Liver (tissue), 9 donors: ENCODE measurements around the gene CAPN3. TPM values are rescaled to one million over a fixed set of nuclear protein-coding genes. Genes with fewer than 3 reads are reported as not detected.

Experiments
- DNase-seq: peaks from one replicate; pipeline ENCODE4 v3.0.0-alpha.2; 2017; ENCODE audit warnings: low spot score
- H3K27ac ChIP-seq, 2 donors: one replicate each; pipeline ENCODE4 v1.7.0; 2013; ENCODE audit warnings: inconsistent platforms in 2 of 2, low read length in 2 of 2, control low read depth in 1 of 2, low read depth in 1 of 2, mild to moderate bottlenecking in 1 of 2
- H3K27me3 ChIP-seq, 4 donors: one replicate each; pipeline versions ENCODE4 v1.6.1 to v1.7.0; 2013; ENCODE audit warnings: low read length in 3 of 4, inconsistent platforms in 1 of 4, mild to moderate bottlenecking in 1 of 4, moderate library complexity in 1 of 4; ENCODE audit not compliant: control insufficient read depth in 4 of 4, insufficient read depth in 4 of 4
- H3K36me3 ChIP-seq, 4 donors: one replicate each; pipeline versions ENCODE4 v1.6.1 to v1.7.0; 2013; ENCODE audit warnings: low read length in 3 of 4, mild to moderate bottlenecking in 3 of 4, low read depth in 1 of 4, moderate library complexity in 1 of 4; ENCODE audit not compliant: control insufficient read depth in 4 of 4, insufficient read depth in 3 of 4
- H3K4me1 ChIP-seq, 4 donors: one replicate each; pipeline versions ENCODE4 v1.6.1 to v1.7.0; 2013; ENCODE audit warnings: low read length in 3 of 4, mild to moderate bottlenecking in 3 of 4, moderate library complexity in 1 of 4; ENCODE audit not compliant: control insufficient read depth in 4 of 4, insufficient read depth in 4 of 4
- H3K4me3 ChIP-seq, 3 donors: one replicate each; pipeline versions ENCODE4 v1.6.1 to v1.7.0; 2013; ENCODE audit warnings: low read length in 3 of 3, control low read depth in 1 of 3, low read depth in 1 of 3, mild to moderate bottlenecking in 1 of 3
- H3K9ac ChIP-seq, 2 donors: one replicate each; pipeline ENCODE4 v1.7.0; 2013; ENCODE audit warnings: low read length in 2 of 2, mild to moderate bottlenecking in 2 of 2, moderate library complexity in 2 of 2, control low read depth in 1 of 2, low read depth in 1 of 2
- H3K9me3 ChIP-seq, 4 donors: one replicate each; pipeline versions ENCODE4 v1.6.1 to v1.7.0; 2013; ENCODE audit warnings: low read length in 3 of 4; ENCODE audit not compliant: control insufficient read depth in 4 of 4
- EGR1 ChIP-seq, 2 donors: IDR thresholded peaks; 2 replicates each; pipeline ENCODE4 v1.6.1; 2016 to 2018; ENCODE audit warnings: antibody characterized with exemption in 2 of 2, low read depth in 2 of 2
- FOXA2 ChIP-seq: IDR thresholded peaks from 2 replicates; pipeline ENCODE4 v1.6.1; 2016; ENCODE audit warnings: antibody characterized with exemption
- HNF4G ChIP-seq: IDR thresholded peaks from 2 replicates; pipeline ENCODE4 v1.6.1; 2016; ENCODE audit warnings: antibody characterized with exemption
- MAX ChIP-seq: IDR thresholded peaks from 2 replicates; pipeline ENCODE4 v1.6.1; 2016; ENCODE audit warnings: antibody characterized with exemption
- RAD21 ChIP-seq, 2 donors: IDR thresholded peaks; 2 replicates each; pipeline ENCODE4 v1.6.1; 2016; ENCODE audit warnings: antibody characterized with exemption in 2 of 2, mild to moderate bottlenecking in 2 of 2
- REST ChIP-seq: IDR thresholded peaks from 2 replicates; pipeline ENCODE4 v1.6.1; 2016; ENCODE audit warnings: antibody characterized with exemption, mild to moderate bottlenecking
- RXRA ChIP-seq, 2 donors: IDR thresholded peaks; 2 replicates each; pipeline ENCODE4 v1.6.1; 2017 to 2018; ENCODE audit warnings: antibody characterized with exemption in 2 of 2, mild to moderate bottlenecking in 1 of 2
- SP1 ChIP-seq: IDR thresholded peaks from 2 replicates; pipeline ENCODE4 v1.6.1; 2018; ENCODE audit warnings: antibody characterized with exemption, mild to moderate bottlenecking
- TAF1 ChIP-seq: conservative IDR thresholded peaks from 2 replicates; pipeline ENCODE4 v1.6.1; 2016; ENCODE audit warnings: antibody characterized with exemption, mild to moderate bottlenecking
- ZBTB33 ChIP-seq: IDR thresholded peaks from 2 replicates; pipeline ENCODE4 v1.6.1; 2016; ENCODE audit warnings: antibody characterized with exemption
- WGBS: extraction: QIAGEN DNeasy Blood & Tissue Kit; methylation state at CpG from one replicate; pipeline ENCODE4 v1.1.7; 2013; 5-methylcytosine and 5-hydroxymethylcytosine counted together
- polyA plus RNA-seq, 2 donors: library from polyadenylated mRNA; stranded (reverse) in 1 of 2; unstranded in 1 of 2; fragments of 200-250 nt in 1 of 2; fragments of >200 nt in 1 of 2; fragmentation: Nextera tagmentation in 1 of 2; extraction: Ambion mirVana in 1 of 2; gene quantifications; one replicate each; pipeline versions ENCODE4 v1.2.1 to v1.2.3, GENCODE V29; 2013 to 2015
- total RNA-seq, 2 donors: library from RNA; depleted of rRNA; stranded (reverse); fragments of >200 nt; gene quantifications; one replicate each; pipeline ENCODE4 v1.2.3, GENCODE V29; 2014
- donor health status: healthy.
- donor health status: healthy.
- donor health status: healthy.
- donor health status: healthy.
- donor health status: healthy.

The CAPN3 gene
- total and polyA plus RNA-seq, 4 donors = 2.0 to 6.1 (median 4.2) TPM

GRCh38 chr15:42343596-42344232 lies 15.6 kb upstream of the CAPN3 start:
- H3K4me3 ChIP-seq = no peak overlapping the region
- no peaks in the 10 kb centered on the region for H3K9me3 ChIP-seq
- 98% methylated on average over 6 of the region's 6 CpGs for WGBS
- no peak overlapping the region for H3K27ac ChIP-seq
- no peaks in the 10 kb centered on the region for H3K27me3 ChIP-seq
- peaks cover 4 to 56% (median 26%) of the 10 kb centered on the region in 4 donors for H3K36me3 ChIP-seq
- H3K9ac ChIP-seq = no peak overlapping the region
- H3K4me1 ChIP-seq = no peaks in the 10 kb centered on the region
- TF ChIP-seq HNF4G (no peak), REST (no peak), FOXA2 (no peak), ZBTB33 (no peak)
- DNase-seq = no peak

GRCh38 chr15:42344763-42345162 lies 14.5 kb upstream of the CAPN3 start:
- 65% methylated on average over 5 of the region's 5 CpGs for WGBS
- peaks cover 6 to 63% (median 24%) of the 10 kb centered on the region in 4 donors for H3K36me3 ChIP-seq
- H3K27ac ChIP-seq = no peak overlapping the region
- no peak overlapping the region for H3K4me3 ChIP-seq
- H3K4me1 ChIP-seq = no peaks in the 10 kb centered on the region
- no peak for TF ChIP-seq EGR1 (IDR thresholded peaks at IDR 0.05; ENCODE audit: low read depth in 2 of 2)
- peak; percentile 93 for TF ChIP-seq REST
- no peak overlapping the region for H3K9ac ChIP-seq
- DNase-seq = no peak
- no peaks in the 10 kb centered on the region for H3K9me3 ChIP-seq
- H3K27me3 ChIP-seq = no peaks in the 10 kb centered on the region

GRCh38 chr15:42345504-42345903 lies 13.8 kb upstream of the CAPN3 start:
- 98% methylated on average over 3 of the region's 3 CpGs for WGBS
- Histone ChIP-seq H3K9ac (no peak overlapping the region), H3K4me3 (no peak overlapping the region), H3K27me3 (no peaks in the 10 kb centered on the region), H3K9me3 (no peaks in the 10 kb centered on the region), H3K36me3 (peaks cover 6 to 63% (median 25%) of the 10 kb centered on the region in 4 donors), H3K4me1 (no peaks in the 10 kb centered on the region), H3K27ac (no peak overlapping the region)
- DNase-seq = no peak
- TF ChIP-seq RAD21 (IDR thresholded peaks at IDR 0.05) (no peak), MAX (no peak), SP1 (no peak), REST (no peak), RXRA (IDR thresholded peaks at IDR 0.05) (no peak), ZBTB33 (no peak), TAF1 (no peak), FOXA2 (no peak), HNF4G (no peak), EGR1 (IDR thresholded peaks at IDR 0.05; ENCODE audit: low read depth in 2 of 2) (no peak)
